ENCODE measurements around the gene CYSRT1. TPM values are rescaled to one million over a fixed set of nuclear protein-coding genes. Genes with fewer than 3 reads are reported as not detected.

The CYSRT1 gene
- 10.7 and 16.0 TPM in 2 replicates for total RNA-seq (2014; rRNA removed; shearing (Covaris generic))

DNA sequence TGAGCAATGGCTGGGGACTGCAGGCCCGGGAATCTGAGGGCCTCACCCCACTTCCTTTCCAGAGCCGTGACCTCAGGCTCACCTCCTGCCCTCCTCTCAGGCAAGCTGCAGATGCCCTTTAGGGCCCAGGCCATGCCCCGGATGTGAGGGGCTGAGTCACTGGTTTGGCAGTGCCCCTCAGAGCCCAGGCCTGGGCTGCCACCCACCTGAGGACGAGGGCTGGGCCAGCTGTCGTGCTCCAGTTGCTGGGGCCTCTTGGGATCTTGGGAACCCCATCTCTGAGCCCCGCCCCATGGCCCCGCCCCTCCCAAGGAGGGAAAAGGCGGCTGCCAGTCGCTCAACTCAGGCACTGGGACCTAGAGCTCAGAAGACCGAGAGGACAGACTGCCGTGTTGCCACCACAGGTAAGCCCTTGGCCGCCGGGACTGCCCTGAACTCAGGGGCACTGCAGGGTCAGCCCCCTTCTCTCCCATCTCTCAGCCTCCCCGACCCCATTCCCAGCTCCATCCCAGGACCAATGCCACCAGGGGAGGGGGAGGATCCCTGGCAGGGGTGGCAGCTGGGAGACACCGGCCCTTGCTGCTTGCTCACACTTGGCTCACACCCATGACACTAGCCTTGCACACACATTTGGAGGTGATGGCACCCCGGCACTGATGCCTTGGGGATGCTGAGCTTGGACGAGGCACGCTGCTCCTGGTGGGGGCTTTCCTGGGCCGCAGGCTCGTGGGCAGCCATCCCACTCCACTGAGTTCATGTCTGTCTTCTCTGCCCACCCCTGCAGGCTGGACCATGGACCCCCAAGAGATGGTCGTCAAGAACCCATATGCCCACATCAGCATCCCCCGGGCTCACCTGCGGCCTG lies at the start of gene CYSRT1:
TSS of gene CYSRT1 (plus strand) at position 345 of the 865 bp plus-strand sequence. CDS start at position 793, 448 bp downstream.
- in situ Hi-C loops (cut with HindIII; ENCODE audit: low sequenced_read_pairs), result no loop called here
- no peak for DNase-seq (ENCODE audit: low spot score)

- in situ Hi-C loops (cut with HindIII; ENCODE audit: low sequenced_read_pairs), result no loop called here
Observed at GRCh38 chr9:137175345-137175961, 49.5 kb upstream of the CYSRT1 start.

DNA sequence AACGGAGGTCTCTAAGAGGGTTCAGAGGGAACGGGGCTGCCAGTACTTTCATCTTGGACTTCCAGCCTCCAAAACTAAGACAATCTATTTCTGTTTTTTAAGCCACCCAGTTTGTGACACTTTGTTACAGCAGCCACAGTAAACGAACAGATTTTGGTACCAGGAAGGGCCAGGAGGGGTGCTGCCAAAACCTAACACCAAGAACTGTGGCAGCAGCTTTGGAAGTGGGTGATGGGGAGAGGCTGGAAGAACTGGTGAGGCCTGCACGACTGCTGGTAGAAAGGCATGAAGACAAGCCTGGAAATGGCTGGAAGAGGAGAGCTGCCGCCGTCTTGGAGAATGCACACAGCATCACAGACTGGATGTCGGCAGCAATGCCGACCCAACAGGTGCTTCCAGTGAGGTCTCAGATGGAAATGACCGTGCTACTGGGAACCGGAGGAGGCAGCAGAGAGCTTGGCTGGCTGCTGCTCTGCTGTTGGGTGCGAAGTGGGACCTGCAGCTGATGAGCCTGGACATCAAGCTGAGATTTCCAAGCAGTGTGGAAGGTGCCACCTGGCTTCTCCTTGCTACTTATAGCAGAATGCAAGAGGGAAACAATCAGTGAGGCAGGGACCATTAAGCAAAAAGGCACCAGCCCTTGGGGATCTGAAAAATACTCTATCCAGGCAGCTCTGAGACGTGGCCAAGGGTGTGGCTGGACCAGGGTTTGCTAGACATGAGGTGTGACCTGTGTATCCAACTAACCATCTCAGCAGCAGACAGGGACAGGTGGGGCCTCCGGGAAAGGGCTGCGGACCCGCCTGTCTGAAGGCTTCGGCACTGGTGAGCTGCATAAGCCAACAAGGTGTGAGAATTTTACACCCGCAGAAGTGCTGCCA lies 48.4 kb upstream of the CYSRT1 start:
- in situ Hi-C loops (cut with HindIII; ENCODE audit: low sequenced_read_pairs), result no loop called here
- DNase-seq (ENCODE audit: low spot score), result peak; percentile 87

More at GRCh38 chr9:137175345-137175961, 49.5 kb upstream of the CYSRT1 start:
- DNase-seq (ENCODE audit: low spot score), result no peak

- in situ Hi-C loops (cut with HindIII; ENCODE audit: low sequenced_read_pairs), result no loop called here
- no peak for DNase-seq (ENCODE audit: low spot score)
Observed at GRCh38 chr9:137178201-137178938, 46.6 kb upstream of the CYSRT1 start.

DNA sequence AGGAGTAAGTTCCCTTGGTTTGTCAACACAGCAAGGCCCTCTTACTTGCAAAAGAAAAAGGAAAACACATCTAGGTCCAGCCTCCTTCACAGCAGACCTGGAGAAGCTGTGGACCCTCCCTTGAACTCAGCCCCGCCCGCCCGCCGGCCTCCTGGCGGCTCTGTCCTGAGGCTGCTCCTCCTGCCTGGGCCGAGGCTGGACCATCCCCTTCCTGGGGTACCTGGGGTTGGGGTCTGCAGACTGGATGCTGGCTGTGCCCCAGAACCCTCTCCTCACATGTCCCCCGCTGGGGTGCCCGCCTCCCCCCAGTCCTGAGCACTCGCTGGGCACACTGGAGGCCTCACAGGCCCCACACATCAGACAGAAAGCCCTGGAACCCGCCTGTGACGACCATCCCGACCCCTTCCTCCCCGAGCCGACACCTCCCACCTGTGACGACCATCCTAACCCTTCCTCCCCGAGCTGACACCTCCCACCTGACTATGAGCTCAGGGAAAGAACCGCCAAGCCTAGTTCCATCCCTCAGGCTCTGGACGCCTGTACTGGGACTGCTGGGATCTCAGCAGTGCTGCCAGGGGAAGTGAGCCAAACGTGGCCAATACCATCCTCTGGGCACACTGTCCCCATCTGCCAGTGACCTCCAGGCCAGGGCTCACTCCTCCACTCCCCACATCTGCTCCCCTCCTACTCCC lies 45.9 kb upstream of the CYSRT1 start:
- DNase-seq (ENCODE audit: low spot score), result no peak

GRCh38 chr9:137179761-137180160 lies 45.2 kb upstream of the CYSRT1 start:
- no peak for DNase-seq (ENCODE audit: low spot score)
- in situ Hi-C loops (cut with HindIII; ENCODE audit: low sequenced_read_pairs), result no loop called here

More for the DNA sequence above, 45.9 kb upstream of the CYSRT1 start:
- in situ Hi-C loops (cut with HindIII; ENCODE audit: low sequenced_read_pairs), result no loop called here

- no peak for DNase-seq (ENCODE audit: low spot score)
- in situ Hi-C loops (cut with HindIII; ENCODE audit: low sequenced_read_pairs), result no loop called here
Observed at GRCh38 chr9:137180491-137180890, 44.5 kb upstream of the CYSRT1 start.

- in situ Hi-C loops (cut with HindIII; ENCODE audit: low sequenced_read_pairs), result no loop called here
- no peak for DNase-seq (ENCODE audit: low spot score)
Observed at GRCh38 chr9:137181680-137182079, 43.3 kb upstream of the CYSRT1 start.

GRCh38 chr9:137182836-137183235 lies 42.1 kb upstream of the CYSRT1 start:
- DNase-seq (ENCODE audit: low spot score), result no peak
- in situ Hi-C loops (cut with HindIII; ENCODE audit: low sequenced_read_pairs), result no loop called here

GRCh38 chr9:137183980-137184595 lies 40.9 kb upstream of the CYSRT1 start:
- in situ Hi-C loops (cut with HindIII; ENCODE audit: low sequenced_read_pairs), result no loop called here

DNA sequence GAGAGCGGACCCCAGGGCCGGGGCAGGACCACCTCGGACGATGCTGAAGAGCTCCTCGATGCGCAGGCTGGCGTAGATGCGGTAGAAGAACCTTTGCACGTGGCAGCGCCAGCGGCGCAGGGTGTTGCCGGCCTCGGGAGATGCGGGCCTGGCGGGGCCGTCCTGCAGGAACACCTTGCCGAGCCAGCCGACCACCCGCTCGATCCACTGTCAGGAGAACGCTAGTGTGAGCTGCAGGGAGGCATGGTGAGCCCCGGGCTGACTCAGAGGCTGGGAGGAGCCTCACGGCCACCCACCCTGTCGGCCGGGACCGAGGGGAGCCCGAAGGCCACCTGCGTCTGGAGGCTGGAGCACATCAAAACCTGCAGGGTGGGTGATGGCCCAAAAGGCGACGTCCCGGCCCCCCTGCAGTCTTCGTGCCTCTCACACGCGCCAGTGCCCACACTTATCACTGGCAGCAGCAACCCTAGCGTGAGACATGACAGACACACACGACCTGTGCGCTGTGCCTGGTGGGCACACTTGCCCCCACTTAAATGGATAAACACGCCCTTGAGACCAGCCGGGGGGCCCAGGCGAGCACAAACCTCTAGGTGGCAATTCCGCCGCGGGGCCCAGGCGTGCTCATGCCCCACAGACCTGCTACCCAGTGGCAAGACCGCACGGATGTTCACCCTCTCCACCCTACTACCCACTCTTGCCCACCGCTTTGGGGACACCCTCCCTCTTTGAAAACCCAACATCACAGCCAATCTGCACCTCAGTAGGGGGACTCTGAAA lies 39.9 kb upstream of the CYSRT1 start:
- in situ Hi-C loops (cut with HindIII; ENCODE audit: low sequenced_read_pairs), result no loop called here
- DNase-seq (ENCODE audit: low spot score), result no peak

More at GRCh38 chr9:137183980-137184595, 40.9 kb upstream of the CYSRT1 start:
- no peak for DNase-seq (ENCODE audit: low spot score)

- in situ Hi-C loops (cut with HindIII; ENCODE audit: low sequenced_read_pairs), result no loop called here
- DNase-seq (ENCODE audit: low spot score), result no peak
Observed at GRCh38 chr9:137185921-137186320, 39.1 kb upstream of the CYSRT1 start.

GRCh38 chr9:137186385-137186784 lies 38.6 kb upstream of the CYSRT1 start:
- in situ Hi-C loops (cut with HindIII; ENCODE audit: low sequenced_read_pairs), result no loop called here
- no peak for DNase-seq (ENCODE audit: low spot score)

- in situ Hi-C loops (cut with HindIII; ENCODE audit: low sequenced_read_pairs), result no loop called here
- no peak for DNase-seq (ENCODE audit: low spot score)
Observed at GRCh38 chr9:137187386-137187785, 37.6 kb upstream of the CYSRT1 start.

DNA sequence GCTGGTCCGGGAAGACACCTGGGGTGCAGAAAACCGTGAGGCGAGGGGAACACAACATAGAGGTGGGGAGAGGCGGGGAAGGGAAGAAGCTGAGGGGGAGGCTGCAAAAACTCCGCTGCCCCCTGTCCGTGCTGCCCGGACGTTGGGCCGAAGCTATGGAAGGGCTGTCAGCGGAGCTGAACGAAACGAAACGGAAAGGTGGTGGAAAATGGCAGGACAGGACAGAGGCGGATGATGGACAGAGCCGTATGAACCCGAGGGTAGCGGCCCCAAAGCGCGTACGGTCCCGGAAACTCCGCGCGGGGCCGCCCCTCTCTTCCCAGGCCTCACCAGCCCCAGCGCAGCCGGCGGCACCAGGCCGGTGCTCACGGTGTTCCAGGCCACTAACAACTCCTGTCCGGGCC lies 36.9 kb upstream of the CYSRT1 start:
- in situ Hi-C loops (cut with HindIII; ENCODE audit: low sequenced_read_pairs), result no loop called here
- no peak for DNase-seq (ENCODE audit: low spot score)

GRCh38 chr9:137188490-137189296 lies 36.3 kb upstream of the CYSRT1 start, which contains the start of the genes ANAPC2 and SSNA1:
TSS of gene ANAPC2 (minus strand) at chr9:137188560. CDS start at chr9:137188532, 28 bp downstream.
TSS of gene SSNA1 (plus strand) at chr9:137188676. CDS start at chr9:137188727, 51 bp downstream.
- in situ Hi-C loops (cut with HindIII; ENCODE audit: low sequenced_read_pairs), result no loop called here
- DNase-seq (ENCODE audit: low spot score), result peak; percentile 82
